CD4-positive, alpha-beta T cell (primary cell): Measurements from ENCODE around the gene GDE1. TPM values are rescaled to one million over a fixed set of nuclear protein-coding genes. Genes with fewer than 3 reads are reported as not detected.

Experiments used
- ATAC-seq: fragments of 200-7000 bp; cut with Tn5 transposase; one replicate; pipeline ENCODE4 v1.10.0; 2022; ENCODE audit warnings: mild to moderate bottlenecking; ENCODE audit not compliant: poor library complexity
- CTCF ChIA-PET: fragments of 350-600 bp; sonication (Branson Sonifier 250); formaldehyde crosslinking; loops from one replicate; lab custom pipeline; 2021; ENCODE audit warnings: antibody characterized with exemption, inconsistent platforms; lab: Charles Lee
- POLR2A ChIA-PET: fragments of 350-600 bp; sonication (Branson Sonifier 250); formaldehyde crosslinking; loops from one replicate; lab custom pipeline; 2021; ENCODE audit warnings: antibody characterized with exemption, inconsistent platforms; lab: Charles Lee
- DNase-seq, 14 experiments: peaks; one replicate each; pipeline ENCODE4 v3.0.0-alpha.2; 2013 to 2020; ENCODE audit warnings: mixed read lengths in 2 of 14
- H3K27ac ChIP-seq, 2 donors: one replicate each; pipeline versions ENCODE4 v1.5.1 to v1.7.0; 2013; ENCODE audit warnings: low read length in 2 of 2, low read depth in 1 of 2, mild to moderate bottlenecking in 1 of 2
- H3K27me3 ChIP-seq, 2 experiments: 1 replicate in 1 of 2; 2 replicates in 1 of 2; pipeline versions ENCODE4 v1.6.1 to v1.7.0; 2013; ENCODE audit warnings: low read length in 2 of 2, control low read depth in 1 of 2, mild to moderate bottlenecking in 1 of 2, moderate library complexity in 1 of 2; ENCODE audit not compliant: insufficient read depth in 2 of 2, control insufficient read depth in 1 of 2
- H3K36me3 ChIP-seq: one replicate; pipeline ENCODE4 v1.6.1; 2013; ENCODE audit warnings: low read length, control low read depth; ENCODE audit not compliant: insufficient read depth
- H3K4me1 ChIP-seq: one replicate; pipeline ENCODE4 v1.6.1; 2013; ENCODE audit warnings: low read length, control low read depth; ENCODE audit not compliant: insufficient read depth
- H3K4me3 ChIP-seq: one replicate; pipeline ENCODE4 v1.5.1; 2013; ENCODE audit warnings: mild to moderate bottlenecking, low read length, moderate library complexity
- H3K9me3 ChIP-seq, 2 experiments: 1 replicate in 1 of 2; 2 replicates in 1 of 2; pipeline versions ENCODE4 v1.6.1 to v1.7.0; 2013; ENCODE audit warnings: low read length in 2 of 2, mild to moderate bottlenecking in 2 of 2, control low read depth in 1 of 2, moderate library complexity in 1 of 2; ENCODE audit not compliant: control insufficient read depth in 1 of 2, insufficient read depth in 1 of 2
- H3K27ac Mint-ChIP-seq: one replicate; pipeline ENCODE4 v1.8.0; 2020; ENCODE audit warnings: mixed read lengths
- H3K27me3 Mint-ChIP-seq: one replicate; pipeline ENCODE4 v1.8.0; 2021; ENCODE audit warnings: mixed read lengths
- H3K36me3 Mint-ChIP-seq: one replicate; pipeline ENCODE4 v1.8.0; 2021; ENCODE audit warnings: low read depth, mixed read lengths
- H3K4me1 Mint-ChIP-seq: one replicate; pipeline ENCODE4 v1.8.0; 2021; ENCODE audit warnings: low read depth, mixed read lengths
- H3K4me3 Mint-ChIP-seq: one replicate; pipeline ENCODE4 v1.8.0; 2020; ENCODE audit warnings: mild to moderate bottlenecking, mixed read lengths
- H3K9me3 Mint-ChIP-seq: one replicate; pipeline ENCODE4 v1.8.0; 2020; ENCODE audit warnings: mixed read lengths
- CTCF ChIP-seq: fragments of 200-600 bp; IDR thresholded peaks from one replicate; pipeline ENCODE4 v1.8.0; 2022; ENCODE audit warnings: antibody characterized with exemption, mild to moderate bottlenecking
- intact Hi-C, 2 experiments: fragments of 100-400 bp; cut with DNase I in 1 of 2; cut with micrococcal nuclease in 1 of 2; formaldehyde crosslinking; loops; one replicate each; pipeline versions ENCODE4 v1.15.1 to v1.9.0; 2023 to 2025; cut with DNase I, micrococcal nuclease
- total RNA-seq, 174 experiments: library from RNA in 2 of 174; stranded (reverse) in 2 of 174; gene quantifications; one replicate each; pipeline ENCODE4 v1.2.3 and lab custom pipeline; 2021 to 2026

Gene GDE1
- total RNA-seq, 2 experiments from 2014 or later: 22.0 to 22.2 TPM

- H3K4me3 ChIP-seq: peak overlapping the region; percentile 89
- intact Hi-C loops: loop anchor here (1.0 to 10.0 kb wide), 7 partner anchors 30 to 1380 kb away; partner anchors contain the start of genes ARL6IP1 (in 1 of the 2), COQ7 (in 1 of the 2), DCUN1D3 (in 1 of the 2) and GPRC5B (in 1 of the 2)
- peaks cover 41% of the 10 kb centered on the region for H3K4me1 ChIP-seq
- H3K9me3 ChIP-seq: no peaks in the 10 kb centered on the region
- no peak for TF ChIP-seq CTCF
- ChIA-PET POLR2A (interaction anchor here (1.0 to 2.4 kb wide), 4 partner anchors 21 to 457 kb away, joined by 3 to 65 read pairs (median 8); partner anchors contain the start of genes COQ7 and VPS35L), CTCF (interaction anchor here (0.9 to 4.1 kb wide), 6 partner anchors 11 to 735 kb away, joined by 3 to 40 read pairs (median 4); partner anchors contain the start of genes RPS15A and VPS35L)
- H3K4me1 Mint-ChIP-seq: peaks cover 44% of the 10 kb centered on the region
- H3K4me3 Mint-ChIP-seq: peak overlapping the region; percentile 99
- peaks cover 13% of the 10 kb centered on the region for H3K36me3 ChIP-seq
- no peaks in the 10 kb centered on the region for H3K9me3 Mint-ChIP-seq
- H3K36me3 Mint-ChIP-seq: peaks cover 36% of the 10 kb centered on the region
- peak overlapping the region; percentile 85 for H3K27ac Mint-ChIP-seq
- DNase-seq (peak in 3 of 14 experiments; percentile 8 to 38 (median 27)), ATAC-seq (no peak)
- H3K27me3 Mint-ChIP-seq: no peaks in the 10 kb centered on the region
- no peak overlapping the region for H3K27ac ChIP-seq
- no peaks in the 10 kb centered on the region for H3K27me3 ChIP-seq
Measured at GRCh38 chr16:19524616-19525384, 2.9 kb upstream of the GDE1 start.

GRCh38 chr16:19524356-19524615 is 2.4 kb upstream of the GDE1 start:
- peak overlapping the region; percentile 89 for H3K4me3 ChIP-seq
- POLR2A ChIA-PET: interaction anchor here (1.0 to 2.4 kb wide), 6 partner anchors 14 to 456 kb away, joined by 3 to 65 read pairs (median 4); partner anchors contain the start of genes COQ7 and VPS35L
- intact Hi-C loops: loop anchor here (1.0 to 10.0 kb wide), 7 partner anchors 30 to 1381 kb away; partner anchors contain the start of genes ARL6IP1 (in 1 of the 2), COQ7 (in 1 of the 2), DCUN1D3 (in 1 of the 2) and GPRC5B (in 1 of the 2)
- Mint-ChIP-seq H3K4me3 (peak overlapping the region; percentile 99), H3K4me1 (peaks cover 48% of the 10 kb centered on the region), H3K27me3 (no peaks in the 10 kb centered on the region), H3K27ac (peak overlapping the region; percentile 85), H3K9me3 (no peaks in the 10 kb centered on the region), H3K36me3 (peaks cover 34% of the 10 kb centered on the region)
- DNase-seq: no peak
- no peak for TF ChIP-seq CTCF
- peaks cover 13% of the 10 kb centered on the region for H3K36me3 ChIP-seq
- H3K4me1 ChIP-seq: peaks cover 45% of the 10 kb centered on the region
- no peak for ATAC-seq
- no peak overlapping the region for H3K27ac ChIP-seq
- no peaks in the 10 kb centered on the region for H3K27me3 ChIP-seq
- CTCF ChIA-PET: interaction anchor here (0.9 to 4.1 kb wide), 6 partner anchors 12 to 735 kb away, joined by 3 to 40 read pairs (median 4); partner anchors contain the start of genes RPS15A and VPS35L
- H3K9me3 ChIP-seq: no peaks in the 10 kb centered on the region

- Mint-ChIP-seq H3K4me1 (peaks cover 53% of the 10 kb centered on the region), H3K4me3 (peak within 1 kb of the TSS; percentile 99), H3K36me3 (peaks cover 28% of the 10 kb centered on the region), H3K27me3 (no peaks in the 10 kb centered on the region), H3K9me3 (no peaks in the 10 kb centered on the region), H3K27ac (peak within 1 kb of the TSS; percentile 85)
- peaks cover 10% of the 10 kb centered on the region for H3K36me3 ChIP-seq
- no peak for TF ChIP-seq CTCF
- no peaks in the 10 kb centered on the region for H3K9me3 ChIP-seq
- ChIA-PET POLR2A (interaction anchor here (1.0 to 2.4 kb wide), 6 partner anchors 14 to 456 kb away, joined by 3 to 65 read pairs (median 4); partner anchors contain the start of genes COQ7 and VPS35L), CTCF (interaction anchor here (0.9 to 4.1 kb wide), 6 partner anchors 12 to 734 kb away, joined by 3 to 40 read pairs (median 4); partner anchors contain the start of genes RPS15A and VPS35L)
- intact Hi-C loops: loop anchor here (1.0 to 10.0 kb wide), 10 partner anchors 31 to 1381 kb away; partner anchors contain the start of genes COQ7 (in 2 of the 2), ARL6IP1 (in 1 of the 2), DCUN1D3 (in 1 of the 2) and GPRC5B (in 1 of the 2)
- peak within 1 kb of the TSS; percentile 25 for H3K27ac ChIP-seq
- peak; percentile 88 to 97 (median 94) for DNase-seq
- ATAC-seq: peak; percentile 83
- peaks cover 49% of the 10 kb centered on the region for H3K4me1 ChIP-seq
- H3K4me3 ChIP-seq: peak within 1 kb of the TSS; percentile 89
- no peaks in the 10 kb centered on the region for H3K27me3 ChIP-seq
Measured at GRCh38 chr16:19523559-19524355, 1.9 kb upstream of the GDE1 start, which contains the start of gene CCP110. CCP110 (plus strand) TSS chr16:19523942; CDS start chr16:19527882, 3,940 bp downstream.
